GM19035 (cell line): ENCODE results near the gene SKAP2.

Experiments
- ATAC-seq: cut with Tn5 transposase; IDR thresholded peaks from one replicate; pipeline ENCODE4 v1.9.1; 2021; ENCODE audit not compliant: unreplicated experiment

SKAP2 gene

GRCh38 chr7:26779978-26780595 is 84.3 kb downstream of the SKAP2 start:
- no peak for ATAC-seq

GRCh38 chr7:26777385-26777784 is 87.0 kb downstream of the SKAP2 start:
- ATAC-seq, result no peak

- no peak for ATAC-seq
Measured at GRCh38 chr7:26760501-26760900, 103.9 kb downstream of the SKAP2 start.

GRCh38 chr7:26759108-26759507 is 105.3 kb downstream of the SKAP2 start:
- no peak for ATAC-seq

GRCh38 chr7:26743205-26743604 is 121.2 kb downstream of the SKAP2 start:
- no peak for ATAC-seq

- no peak for ATAC-seq
Measured at GRCh38 chr7:26735976-26736600, 128.3 kb downstream of the SKAP2 start.

GRCh38 chr7:26729150-26729775 is 135.1 kb downstream of the SKAP2 start:
- ATAC-seq, result no peak

- no peak for ATAC-seq
Measured at GRCh38 chr7:26726051-26726450, 138.3 kb downstream of the SKAP2 start.

- no peak for ATAC-seq
Measured at GRCh38 chr7:26724795-26725194, 139.6 kb downstream of the SKAP2 start.

GRCh38 chr7:26723129-26723528 is 141.3 kb downstream of the SKAP2 start:
- no peak for ATAC-seq

GRCh38 chr7:26721450-26721849 is 142.9 kb downstream of the SKAP2 start:
- ATAC-seq, result no peak

GRCh38 chr7:26718063-26718462 is 146.3 kb downstream of the SKAP2 start:
- no peak for ATAC-seq

- ATAC-seq, result no peak
Measured at GRCh38 chr7:26714438-26714837, 150.0 kb downstream of the SKAP2 start.

- ATAC-seq, result no peak
Measured at GRCh38 chr7:26714006-26714405, 150.4 kb downstream of the SKAP2 start.

GRCh38 chr7:26709210-26709990 is 155.0 kb downstream of the SKAP2 start:
- no peak for ATAC-seq

- ATAC-seq, result no peak
Measured at GRCh38 chr7:26705567-26705966, 158.8 kb downstream of the SKAP2 start.

GRCh38 chr7:26704786-26705185 is 159.6 kb downstream of the SKAP2 start:
- no peak for ATAC-seq

GRCh38 chr7:26704036-26704435 is 160.4 kb downstream of the SKAP2 start:
- ATAC-seq, result no peak

GRCh38 chr7:26700893-26701292 is 163.5 kb downstream of the SKAP2 start:
- no peak for ATAC-seq

- no peak for ATAC-seq
Measured at GRCh38 chr7:26700386-26700785, 164.0 kb downstream of the SKAP2 start.

GRCh38 chr7:26699766-26700165 is 164.6 kb downstream of the SKAP2 start:
- no peak for ATAC-seq

GRCh38 chr7:26698806-26699205 is 165.6 kb downstream of the SKAP2 start:
- ATAC-seq, result no peak
